Measurements from ENCODE around the gene DDX54.

The DDX54 gene

DNA sequence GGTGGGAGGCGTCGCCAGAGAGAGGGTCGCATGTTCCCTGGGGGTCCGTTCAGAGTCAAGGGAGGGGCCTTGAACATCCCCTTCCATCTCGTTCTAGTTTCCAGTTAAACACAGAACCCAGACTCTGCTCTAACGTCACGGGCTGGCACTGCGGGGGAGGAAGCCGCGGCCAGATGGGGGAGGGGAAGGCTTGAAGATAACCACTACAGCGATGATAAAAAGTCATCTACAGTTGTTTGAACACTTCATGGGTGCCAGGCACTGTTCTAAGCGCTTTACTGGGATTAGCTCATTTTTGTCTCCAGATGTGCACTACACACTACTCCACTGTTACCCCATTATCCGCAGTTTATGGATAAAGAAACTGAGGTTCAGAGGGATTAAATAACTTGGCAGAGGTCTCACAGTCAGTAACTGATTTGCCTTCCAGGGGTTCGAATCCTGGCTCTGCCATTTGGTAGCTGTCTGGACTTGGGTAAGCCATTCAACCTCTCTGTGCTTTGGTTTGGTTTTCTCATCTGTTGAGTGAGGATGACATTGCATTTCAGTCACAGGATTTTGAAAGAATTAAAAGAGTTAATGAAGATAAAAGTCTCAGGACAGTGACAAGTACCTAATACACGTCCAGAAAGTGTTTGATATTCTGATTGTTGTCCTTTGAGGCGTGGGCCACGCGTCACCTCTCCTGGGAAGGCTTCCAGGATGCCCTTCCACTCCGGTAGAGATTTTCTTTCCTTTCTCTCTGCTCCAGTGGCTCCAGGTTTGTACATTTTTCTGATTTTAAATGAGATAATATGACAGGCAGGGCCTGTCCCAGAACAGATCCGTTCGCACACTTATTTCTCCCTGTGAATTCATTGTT, 48.9 kb downstream of the DDX54 start:
- Histone ChIP-seq H3K9me2 (replicated peaks; ENCODE audit: low read depth, low read length) (no peaks in the 10 kb centered on the region), H3K4me3 (ENCODE audit: low read length, poor library complexity, severe bottlenecking) (no peak overlapping the region), H3K79me2 (ENCODE audit: insufficient read depth, low read length) (no peaks in the 10 kb centered on the region), H3K4me2 (ENCODE audit: low read depth, low read length, poor library complexity, severe bottlenecking) (peak overlapping the region; percentile 26), H4K20me1 (ENCODE audit: insufficient read depth, low read length, poor library complexity, severe bottlenecking) (no peaks in the 10 kb centered on the region), H2AFZ (ENCODE audit: low read length) (no peak overlapping the region), H3F3A (ENCODE audit: low read depth) (no peaks in the 10 kb centered on the region), H3K9me3 (ENCODE audit: insufficient read depth, low read depth, low read length) (no peaks in the 10 kb centered on the region), H3K27me3 (ENCODE audit: insufficient read depth, low read length, poor library complexity, severe bottlenecking) (no peaks in the 10 kb centered on the region), H3K9ac (ENCODE audit: low read depth, low read length, poor library complexity, severe bottlenecking) (no peak overlapping the region), H3K4me1 (ENCODE audit: insufficient read depth, low read length, poor library complexity, severe bottlenecking) (no peaks in the 10 kb centered on the region), H3K36me3 (ENCODE audit: insufficient read depth, low read length) (no peaks in the 10 kb centered on the region)
- TF ChIP-seq EZH2phosphoT487 (IDR thresholded peaks at IDR 0.05; ENCODE audit: borderline replicate concordance), result no peak
- TF ChIP-seq, protein P1, sequence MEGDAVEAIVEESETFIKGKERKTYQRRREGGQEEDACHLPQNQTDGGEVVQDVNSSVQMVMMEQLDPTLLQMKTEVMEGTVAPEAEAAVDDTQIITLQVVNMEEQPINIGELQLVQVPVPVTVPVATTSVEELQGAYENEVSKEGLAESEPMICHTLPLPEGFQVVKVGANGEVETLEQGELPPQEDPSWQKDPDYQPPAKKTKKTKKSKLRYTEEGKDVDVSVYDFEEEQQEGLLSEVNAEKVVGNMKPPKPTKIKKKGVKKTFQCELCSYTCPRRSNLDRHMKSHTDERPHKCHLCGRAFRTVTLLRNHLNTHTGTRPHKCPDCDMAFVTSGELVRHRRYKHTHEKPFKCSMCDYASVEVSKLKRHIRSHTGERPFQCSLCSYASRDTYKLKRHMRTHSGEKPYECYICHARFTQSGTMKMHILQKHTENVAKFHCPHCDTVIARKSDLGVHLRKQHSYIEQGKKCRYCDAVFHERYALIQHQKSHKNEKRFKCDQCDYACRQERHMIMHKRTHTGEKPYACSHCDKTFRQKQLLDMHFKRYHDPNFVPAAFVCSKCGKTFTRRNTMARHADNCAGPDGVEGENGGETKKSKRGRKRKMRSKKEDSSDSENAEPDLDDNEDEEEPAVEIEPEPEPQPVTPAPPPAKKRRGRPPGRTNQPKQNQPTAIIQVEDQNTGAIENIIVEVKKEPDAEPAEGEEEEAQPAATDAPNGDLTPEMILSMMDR (conservative IDR thresholded peaks at IDR 0.05; ENCODE audit: low read length), result no peak

DNA sequence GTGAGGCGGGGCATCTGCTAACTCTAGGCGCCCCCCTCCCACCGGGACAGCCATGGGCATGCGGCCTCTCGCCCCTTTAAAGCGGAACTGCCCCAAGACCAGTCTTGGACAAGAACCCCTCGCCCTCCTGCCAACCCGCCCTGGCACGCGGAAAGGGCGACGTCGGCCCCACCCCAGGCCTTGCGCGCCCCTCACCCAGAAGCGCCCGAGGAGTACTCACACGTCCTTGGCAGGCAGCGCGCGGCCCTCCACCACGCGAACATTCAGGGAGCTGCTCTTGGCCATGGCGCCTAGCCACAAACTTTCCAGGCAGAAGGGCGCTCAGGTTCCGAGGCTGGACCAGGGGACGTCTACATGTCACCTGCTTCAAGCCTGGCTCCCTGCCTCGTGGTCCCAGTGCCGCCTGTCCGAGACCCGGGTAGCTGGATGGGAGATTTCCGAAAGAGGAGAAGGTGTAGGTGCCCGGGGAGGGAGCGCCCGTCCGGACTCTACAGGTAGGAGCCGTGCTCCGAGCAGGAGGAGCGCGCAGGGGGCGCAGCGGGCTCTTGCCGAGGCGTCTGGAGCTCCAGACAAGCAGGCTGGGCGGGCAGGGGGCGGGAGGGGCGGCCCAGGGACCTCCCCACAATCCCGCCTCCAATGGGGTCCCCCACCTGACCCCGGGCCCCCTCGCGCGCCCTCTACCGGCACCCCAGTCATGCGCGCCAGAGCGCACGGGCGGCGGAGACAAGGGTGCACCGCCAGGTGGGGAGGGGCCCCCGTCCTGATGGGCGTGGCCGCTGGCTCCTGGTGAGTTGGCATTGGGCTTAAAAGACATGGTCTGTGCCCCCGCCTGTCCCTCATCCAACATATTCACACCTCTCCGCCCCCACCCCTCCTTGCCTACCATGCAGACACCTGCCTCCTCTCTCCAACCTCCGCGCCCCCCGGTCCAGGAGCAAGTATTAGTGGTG, 49.8 kb downstream of the DDX54 start, which contains the start of gene RASAL1:
Gene RASAL1, minus strand, starts transcription at position 584 of the 950 bp plus-strand sequence. Its CDS starts 299 bp downstream, at position 285.
- H3K9me3 ChIP-seq (ENCODE audit: insufficient read depth, low read depth, low read length), result no peaks in the 10 kb centered on the region
- H4K20me1 ChIP-seq (ENCODE audit: insufficient read depth, low read length, poor library complexity, severe bottlenecking), result no peaks in the 10 kb centered on the region
- H3K4me2 ChIP-seq (ENCODE audit: low read depth, low read length, poor library complexity, severe bottlenecking), result peak within 1 kb of the TSS; percentile 26
- H3K4me1 ChIP-seq (ENCODE audit: insufficient read depth, low read length, poor library complexity, severe bottlenecking), result no peaks in the 10 kb centered on the region
- H3K9ac ChIP-seq (ENCODE audit: low read depth, low read length, poor library complexity, severe bottlenecking), result no peak within 1 kb of the TSS
- H3K27me3 ChIP-seq (ENCODE audit: insufficient read depth, low read length, poor library complexity, severe bottlenecking), result no peaks in the 10 kb centered on the region
- H3K9me2 ChIP-seq (replicated peaks; ENCODE audit: low read depth, low read length), result no peaks in the 10 kb centered on the region
- no peaks in the 10 kb centered on the region for H3K36me3 ChIP-seq (ENCODE audit: insufficient read depth, low read length)
- no peaks in the 10 kb centered on the region for H3F3A ChIP-seq (ENCODE audit: low read depth)
- no peak for TF ChIP-seq EZH2phosphoT487 (IDR thresholded peaks at IDR 0.05; ENCODE audit: borderline replicate concordance)
- TF ChIP-seq, protein P1 (conservative IDR thresholded peaks at IDR 0.05; ENCODE audit: low read length), result no peak
- no peak within 1 kb of the TSS for H2AFZ ChIP-seq (ENCODE audit: low read length)
- no peak within 1 kb of the TSS for H3K4me3 ChIP-seq (ENCODE audit: low read length, poor library complexity, severe bottlenecking)
- no peaks in the 10 kb centered on the region for H3K79me2 ChIP-seq (ENCODE audit: insufficient read depth, low read length)

DNA sequence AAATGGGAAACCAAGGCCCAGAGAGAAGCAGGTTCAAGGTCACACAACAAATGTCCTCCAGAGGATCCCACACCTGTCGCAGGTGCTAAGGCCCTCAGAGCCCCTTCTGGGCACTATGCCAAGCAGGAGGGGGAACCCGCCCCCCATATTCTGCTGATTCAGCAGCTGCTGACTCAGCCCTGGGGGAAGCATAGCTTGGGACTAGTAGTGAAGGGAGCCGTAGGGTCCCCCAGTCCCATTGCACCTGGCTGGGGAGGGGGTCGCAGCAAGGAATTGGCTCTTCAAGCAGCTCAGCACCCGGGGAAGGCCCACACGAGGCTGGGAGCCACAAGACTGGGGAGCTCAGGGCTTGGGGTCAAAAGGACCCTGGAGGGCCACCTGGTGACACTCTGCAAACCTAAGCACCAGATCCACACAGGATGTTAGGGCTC, 50.7 kb downstream of the DDX54 start:
- Histone ChIP-seq H3K4me2 (ENCODE audit: low read depth, low read length, poor library complexity, severe bottlenecking) (no peak overlapping the region), H3K9me3 (ENCODE audit: insufficient read depth, low read depth, low read length) (no peaks in the 10 kb centered on the region), H3K4me1 (ENCODE audit: insufficient read depth, low read length, poor library complexity, severe bottlenecking) (no peaks in the 10 kb centered on the region), H3K9me2 (replicated peaks; ENCODE audit: low read depth, low read length) (no peaks in the 10 kb centered on the region), H3K36me3 (ENCODE audit: insufficient read depth, low read length) (no peaks in the 10 kb centered on the region), H3K27me3 (ENCODE audit: insufficient read depth, low read length, poor library complexity, severe bottlenecking) (no peaks in the 10 kb centered on the region), H2AFZ (ENCODE audit: low read length) (no peak overlapping the region), H3K79me2 (ENCODE audit: insufficient read depth, low read length) (no peaks in the 10 kb centered on the region), H4K20me1 (ENCODE audit: insufficient read depth, low read length, poor library complexity, severe bottlenecking) (no peaks in the 10 kb centered on the region), H3K4me3 (ENCODE audit: low read length, poor library complexity, severe bottlenecking) (no peak overlapping the region), H3K9ac (ENCODE audit: low read depth, low read length, poor library complexity, severe bottlenecking) (no peak overlapping the region), H3F3A (ENCODE audit: low read depth) (no peaks in the 10 kb centered on the region)
- TF ChIP-seq, protein P1 (conservative IDR thresholded peaks at IDR 0.05; ENCODE audit: low read length), result no peak
- TF ChIP-seq EZH2phosphoT487 (IDR thresholded peaks at IDR 0.05; ENCODE audit: borderline replicate concordance), result no peak
